Left renal pelvis (tissue), 4 donors: ENCODE measurements around the gene SLC2A9. TPM values are rescaled to one million over a fixed set of nuclear protein-coding genes. Genes with fewer than 3 reads are reported as not detected.
"Not testable (repeated sequence)": the region's sequence is repeated elsewhere in the genome, so short reads cannot be mapped to it uniquely, and the experiment has no call there.

Experiments
- DNase-seq, 4 donors: peaks; one replicate each; pipeline ENCODE4 v3.0.0-alpha.2; 2013; ENCODE audit warnings: low read depth in 4 of 4, low spot score in 3 of 4
- polyA plus RNA-seq, 4 donors: library from polyadenylated mRNA; unstranded; fragments of 120-200 nt; gene quantifications; one replicate each; pipeline ENCODE4 v1.2.1, GENCODE V29; 2013; ENCODE audit not compliant: insufficient read length in 4 of 4

The SLC2A9 gene
- polyA plus RNA-seq, 4 donors, result 4.8 to 11.1 (median 10.1) TPM

DNA sequence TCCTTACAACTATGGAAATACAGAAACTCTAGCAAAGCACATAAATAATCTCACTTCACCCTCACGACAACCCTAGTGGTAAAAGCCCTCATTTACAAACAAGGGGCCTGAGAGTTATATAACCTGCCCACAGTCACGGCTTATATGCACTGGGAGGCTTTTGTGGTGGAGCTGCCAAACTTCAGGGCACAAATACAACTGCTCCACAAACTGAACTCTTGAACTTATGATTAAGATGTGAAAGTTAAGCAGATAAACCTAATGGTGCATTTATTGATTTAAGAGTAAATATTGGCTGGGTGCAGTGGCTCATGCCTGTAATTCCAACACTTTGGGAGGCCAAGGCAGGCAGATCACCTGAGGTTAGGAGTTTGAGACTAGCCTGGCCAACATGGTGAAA is 19.0 kb downstream of the SLC2A9 start:
- DNase-seq, result no peak

GRCh38 chr4:10001757-10002156 is 19.5 kb downstream of the SLC2A9 start:
- DNase-seq, result no peak

- no peak for DNase-seq
Observed at GRCh38 chr4:9999956-10000561, 21.2 kb downstream of the SLC2A9 start.

GRCh38 chr4:9997886-9998285 is 23.4 kb downstream of the SLC2A9 start:
- DNase-seq, result no peak

- no peak for DNase-seq
Observed at GRCh38 chr4:9996319-9997110, 24.8 kb downstream of the SLC2A9 start.

DNA sequence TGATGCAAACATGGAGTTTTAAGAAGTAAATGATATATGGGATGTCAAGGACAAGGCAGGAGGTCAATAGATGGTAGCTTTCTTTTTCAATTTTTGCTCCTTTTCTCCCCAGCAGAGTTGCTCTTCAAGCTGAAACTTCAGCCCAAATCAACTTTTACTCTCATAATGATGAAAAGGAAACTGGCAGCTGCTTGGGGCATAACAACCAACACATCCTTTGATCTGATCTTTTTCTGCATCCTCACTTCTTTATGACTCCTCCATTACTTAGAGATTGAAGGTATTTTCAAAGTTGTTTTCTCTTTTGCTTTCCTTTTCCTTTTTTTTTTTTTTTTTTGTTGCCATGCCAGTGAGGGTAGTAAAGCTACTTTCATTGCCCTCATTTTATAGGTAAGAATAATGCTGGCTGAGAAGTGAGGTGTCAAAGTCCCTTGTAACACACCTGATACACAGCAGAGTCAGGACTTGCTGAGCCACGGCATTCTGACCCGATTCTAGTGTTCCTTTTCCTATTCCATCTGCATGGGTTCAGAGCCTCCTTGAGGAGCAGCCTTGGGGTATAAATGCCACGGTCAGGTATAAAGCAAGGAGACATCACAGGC is 26.9 kb downstream of the SLC2A9 start:
- no peak for DNase-seq

- DNase-seq, result no peak
Observed at GRCh38 chr4:9989918-9990635, 31.2 kb downstream of the SLC2A9 start.

DNA sequence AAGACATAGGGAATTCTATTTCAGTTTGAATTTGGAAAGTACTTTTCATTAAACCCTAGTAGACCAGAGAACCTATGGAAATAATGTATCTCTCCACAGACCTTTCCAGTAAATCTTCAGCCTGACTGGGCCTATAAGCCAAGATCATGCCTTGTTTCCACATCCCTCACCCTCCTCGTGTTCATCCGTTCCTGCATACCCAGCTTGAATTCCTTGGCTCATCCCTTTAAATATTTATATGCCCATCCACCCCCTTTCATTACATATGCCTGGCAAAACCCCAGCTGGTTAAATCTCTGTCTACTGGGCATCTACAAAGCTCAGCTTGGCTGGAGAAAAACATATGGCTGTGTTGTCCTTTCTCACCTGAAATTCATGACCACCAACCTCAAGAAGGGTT is 32.4 kb downstream of the SLC2A9 start:
- DNase-seq, result no peak

- DNase-seq, result no peak
Observed at GRCh38 chr4:9988363-9988749, 32.9 kb downstream of the SLC2A9 start.

GRCh38 chr4:9987749-9988362 is 33.4 kb downstream of the SLC2A9 start:
- no peak for DNase-seq

DNA sequence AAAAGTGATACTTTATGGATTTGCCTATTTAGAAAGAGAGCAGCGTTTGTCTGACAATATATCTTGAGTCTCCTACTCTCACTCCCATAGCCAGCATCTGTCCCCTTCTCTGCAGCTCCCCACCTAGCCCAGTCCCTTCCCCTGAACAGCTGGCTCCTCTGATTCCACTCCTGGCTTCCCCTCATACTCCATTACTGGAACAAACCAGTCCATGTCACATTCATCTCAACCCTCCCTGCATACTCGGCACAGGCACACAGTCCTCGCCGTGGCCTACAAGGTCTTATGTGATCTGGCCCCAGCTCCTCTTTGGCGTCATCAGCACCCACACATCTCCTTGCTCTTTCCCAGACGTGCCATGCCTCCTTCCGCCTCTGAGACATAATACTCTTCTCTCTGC is 36.7 kb downstream of the SLC2A9 start:
- DNase-seq, result no peak

- no peak for DNase-seq
Observed at GRCh38 chr4:9983211-9983610, 38.1 kb downstream of the SLC2A9 start.

- DNase-seq, result not testable (repeated sequence)
Observed at GRCh38 chr4:9981899-9982298, 39.4 kb downstream of the SLC2A9 start.

DNA sequence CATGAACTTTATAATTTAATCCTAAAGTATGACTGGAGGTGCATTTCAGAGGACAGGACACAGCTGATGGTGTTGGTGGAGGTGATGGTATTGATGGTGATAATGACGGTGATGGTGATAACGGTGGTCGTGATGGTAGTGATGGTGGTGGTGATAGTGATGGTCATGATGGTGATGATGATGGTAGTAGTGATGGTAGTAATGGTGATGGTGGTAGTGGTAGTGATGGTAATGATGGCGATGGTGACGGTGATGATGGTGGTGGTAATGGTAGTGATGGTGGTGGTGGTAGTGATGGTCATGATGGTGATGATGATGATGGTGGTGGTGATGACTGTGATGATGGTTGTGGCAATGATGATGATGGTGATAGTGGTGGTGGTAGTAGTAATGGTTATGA is 40.4 kb downstream of the SLC2A9 start:
- no peak for DNase-seq

GRCh38 chr4:9979101-9979701 is 42.1 kb downstream of the SLC2A9 start:
- DNase-seq, result no peak

GRCh38 chr4:9977518-9978031 is 43.7 kb downstream of the SLC2A9 start:
- no peak for DNase-seq

DNA sequence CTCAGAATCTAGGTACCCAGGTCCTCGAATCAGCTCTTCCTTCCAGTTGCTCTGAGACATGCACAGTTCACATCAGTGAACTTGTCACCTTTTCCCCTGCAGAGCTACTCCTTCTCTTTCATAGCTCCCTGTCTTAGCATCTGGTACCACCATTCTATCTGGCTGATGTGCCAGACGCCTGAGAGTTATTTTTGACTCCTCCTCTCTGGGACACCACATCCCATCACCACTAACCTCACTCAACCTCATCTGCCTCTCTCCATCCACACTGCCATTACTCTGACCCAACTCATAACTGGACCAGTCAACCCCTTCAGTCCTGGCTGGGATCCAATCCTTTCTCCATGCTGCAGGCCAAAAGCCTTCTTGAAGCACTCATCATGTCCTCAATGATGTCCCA is 44.5 kb downstream of the SLC2A9 start:
- no peak for DNase-seq

- DNase-seq, result no peak
Observed at GRCh38 chr4:9976293-9976692, 45.0 kb downstream of the SLC2A9 start.

GRCh38 chr4:9971711-9972110 is 49.6 kb downstream of the SLC2A9 start:
- no peak for DNase-seq

GRCh38 chr4:9970399-9971011 is 50.8 kb downstream of the SLC2A9 start:
- no peak for DNase-seq
